ENCODE results near the gene SAXO1.

DNA sequence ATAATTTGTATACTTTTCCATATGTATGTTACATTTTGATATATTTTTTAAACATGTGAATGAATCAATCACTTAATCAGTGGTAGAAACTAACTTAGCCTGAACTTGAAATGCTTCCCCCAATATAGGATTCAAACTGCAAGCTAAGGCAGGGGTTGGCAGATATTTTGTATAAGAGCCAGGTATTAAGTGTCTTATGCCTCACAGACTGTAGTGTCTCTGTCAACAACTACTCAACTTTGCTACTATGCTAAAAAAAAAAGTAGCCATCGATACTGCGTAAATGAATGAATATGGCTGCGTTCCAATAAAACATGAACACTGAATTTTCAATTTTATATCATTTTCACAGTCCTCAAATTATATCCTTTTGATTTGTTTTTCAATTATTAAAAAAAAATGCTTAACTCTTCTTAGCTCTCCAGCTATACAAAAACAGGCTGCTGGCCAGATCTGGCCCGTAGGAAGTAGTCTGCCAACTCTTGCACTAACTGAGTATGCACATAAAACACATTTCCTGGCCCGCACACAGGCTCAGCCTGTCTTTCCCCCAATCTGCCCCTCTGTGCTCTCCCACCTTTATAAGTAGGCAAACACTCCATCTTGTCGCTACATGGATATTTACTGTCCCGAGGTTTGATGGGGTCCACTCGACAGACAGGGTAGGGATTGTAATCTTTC, 91.8 kb downstream of the SAXO1 start:
- no peak for TF ChIP-seq CTCF (IDR thresholded peaks at IDR 0.05 in 4 of 5, conservative IDR thresholded peaks at IDR 0.05 in 1 of 5)
- no peak for TF ChIP-seq POLR2A (IDR thresholded peaks at IDR 0.05)
